HCT116 (cell line): ENCODE measurements around the gene CSRNP2. TPM values are rescaled to one million over a fixed set of nuclear protein-coding genes. Genes with fewer than 3 reads are reported as not detected.

Experiments used
- ATAC-seq: fragments of 200-7000 bp; cut with Tn5 transposase; 2 replicates; pipeline ENCODE4 v1.9.1; 2020; ENCODE audit warnings: mild to moderate bottlenecking, moderate library complexity
- BruUV-seq: library from RNA; stranded (reverse); fragments of 400-500 nt; replicated peaks from 2 replicates; lab custom pipeline; 2021; lab: Mats Ljungman, UMichigan
- CTCF ChIA-PET: fragments of 300-600 bp; sonication (Branson Sonifier 250); formaldehyde crosslinking; loops from one replicate; lab custom pipeline; 2021; ENCODE audit warnings: antibody characterized with exemption; lab: Charles Lee
- POLR2A ChIA-PET: fragments of 300-600, 350-600 bp; sonication (Branson Sonifier 250); formaldehyde crosslinking; loops from one replicate; lab custom pipeline; 2021; ENCODE audit warnings: antibody characterized with exemption; lab: Charles Lee
- RAD21 ChIA-PET, 2 experiments: fragments of 300-600 bp; sonication (Branson Sonifier 250); formaldehyde crosslinking; loops; one replicate each; lab custom pipeline; 2023; ENCODE audit warnings: low total read pairs in 2 of 2; ENCODE audit not compliant: uncharacterized antibody in 2 of 2, unreplicated experiment in 2 of 2, low non-redundant PET in 1 of 2; lab: Charles Lee
- DNase-seq: peaks from one replicate; pipeline ENCODE4 v3.0.0-alpha.2; 2010; ENCODE audit warnings: low read depth, low spot score
- H2AFZ ChIP-seq: fragments of 200-600 bp; shearing (Covaris generic), sonication (generic); 2 replicates; pipeline ENCODE4 v1.6.1; 2017; ENCODE audit warnings: low read depth, mixed run types, mixed read lengths, antibody characterized with exemption, low read length; ENCODE audit not compliant: poor library complexity, severe bottlenecking
- H3K27ac ChIP-seq: 2 replicates; pipeline ENCODE4 v1.5.1; 2012; ENCODE audit warnings: low read depth, low read length
- H3K27me3 ChIP-seq: fragments of 200-600 bp; sonication (generic); 2 replicates; pipeline ENCODE4 v1.6.1; 2016; ENCODE audit warnings: mixed run types, low read length, mixed read lengths; ENCODE audit not compliant: insufficient read depth
- H3K36me3 ChIP-seq, 2 experiments: fragments of 200-500 bp in 1 of 2; fragments of 200-600 bp in 1 of 2; sonication (Bioruptor generic) in 1 of 2; sonication (generic) in 1 of 2; 2 replicates each; pipeline versions ENCODE4 v1.5.1 to v1.6.1; 2014 to 2016; ENCODE audit warnings: low read length in 2 of 2, inconsistent platforms in 1 of 2, mixed read lengths in 1 of 2, mixed run types in 1 of 2; ENCODE audit not compliant: insufficient read depth in 2 of 2, control insufficient read depth in 1 of 2
- H3K4me1 ChIP-seq, 2 experiments: fragments of 200-600 bp in 1 of 2; sonication (generic) in 1 of 2; 2 replicates each; pipeline versions ENCODE4 v1.5.1 to v1.6.1; 2012 to 2017; ENCODE audit warnings: low read length in 2 of 2, inconsistent platforms in 1 of 2, mild to moderate bottlenecking in 1 of 2, mixed read lengths in 1 of 2, mixed run types in 1 of 2, moderate library complexity in 1 of 2; ENCODE audit not compliant: insufficient read depth in 2 of 2, control insufficient read depth in 1 of 2
- H3K4me2 ChIP-seq: fragments of 200-600 bp; sonication (generic); 2 replicates; pipeline ENCODE4 v1.6.1; 2017; ENCODE audit warnings: mixed run types, low read length, mixed read lengths
- H3K4me3 ChIP-seq, 2 experiments: fragments of 200-600 bp in 1 of 2; sonication (generic) in 1 of 2; replicated peaks in 1 of 2; 2 replicates each; pipeline ENCODE4 v1.5.1; 2011 to 2016; ENCODE audit warnings: low read length in 2 of 2, control low read depth in 1 of 2, low read depth in 1 of 2, mild to moderate bottlenecking in 1 of 2, mixed read lengths in 1 of 2, mixed run types in 1 of 2
- H3K79me2 ChIP-seq: fragments of 200-600 bp; sonication (generic); 2 replicates; pipeline ENCODE4 v1.6.1; 2017; ENCODE audit warnings: mild to moderate bottlenecking, mixed run types, low read length, moderate library complexity, mixed read lengths; ENCODE audit not compliant: insufficient read depth
- H3K9ac ChIP-seq: fragments of 200-600 bp; sonication (generic); 2 replicates; pipeline ENCODE4 v1.6.1; 2016; ENCODE audit warnings: low read length, mixed read lengths
- H3K9me2 ChIP-seq: fragments of 200-600 bp; sonication (generic), shearing (Covaris generic); 2 replicates; pipeline ENCODE4 v1.6.1; 2017; ENCODE audit warnings: mixed run types, mild to moderate bottlenecking, moderate library complexity; ENCODE audit not compliant: insufficient read depth
- H3K9me3 ChIP-seq, 2 experiments: fragments of 200-500 bp in 1 of 2; fragments of 200-600 bp in 1 of 2; sonication (Bioruptor generic) in 1 of 2; sonication (generic) in 1 of 2; 2 replicates each; pipeline ENCODE4 v1.6.1; 2014 to 2017; ENCODE audit warnings: low read length in 2 of 2, mixed read lengths in 2 of 2, inconsistent platforms in 1 of 2, low read depth in 1 of 2, mild to moderate bottlenecking in 1 of 2, mixed run types in 1 of 2, moderate library complexity in 1 of 2; ENCODE audit not compliant: control insufficient read depth in 1 of 2, insufficient read depth in 1 of 2
- H4K20me1 ChIP-seq: fragments of 200-600 bp; sonication (generic), shearing (Covaris generic); 2 replicates; pipeline ENCODE4 v1.6.1; 2017; ENCODE audit warnings: mixed run types, mild to moderate bottlenecking, moderate library complexity; ENCODE audit not compliant: insufficient read depth
- CEBPB ChIP-seq: IDR thresholded peaks from 2 replicates; pipeline ENCODE4 v1.6.1; 2012; ENCODE audit warnings: low read depth
- CTCF ChIP-seq, 3 experiments: fragments of 200-600 bp in 1 of 3; sonication (generic) in 1 of 3; IDR thresholded peaks in 2 of 3; conservative IDR thresholded peaks in 1 of 3; 2 replicates each; pipeline ENCODE4 v1.5.1; 2012 to 2017; ENCODE audit warnings: low read depth in 2 of 3, low read length in 2 of 3, antibody characterized with exemption in 1 of 3, borderline replicate concordance in 1 of 3, control low read depth in 1 of 3, mild to moderate bottlenecking in 1 of 3, mixed read lengths in 1 of 3, mixed run types in 1 of 3, moderate library complexity in 1 of 3; ENCODE audit not compliant: insufficient read depth in 1 of 3
- MAX ChIP-seq: IDR thresholded peaks from 2 replicates; pipeline ENCODE4 v1.6.1; 2012
- RAD21 ChIP-seq: IDR thresholded peaks from 2 replicates; pipeline ENCODE4 v1.6.1; 2012; ENCODE audit warnings: low read depth, mild to moderate bottlenecking
- SIN3A ChIP-seq: IDR thresholded peaks from 2 replicates; pipeline ENCODE4 v1.6.1; 2012; ENCODE audit warnings: low read depth
- intact Hi-C: fragments of 100-400 bp; cut with micrococcal nuclease; formaldehyde crosslinking; loops from 2 replicates; pipeline ENCODE4 v1.10.0; 2022
- total RNA-seq: library from RNA; stranded (reverse); gene quantifications from one replicate; pipeline ENCODE4 v1.2.1, GENCODE V29; 2021; ENCODE audit not compliant: unreplicated experiment
- TF ChIP-seq, protein P1 (sequence below): IDR thresholded peaks from 2 replicates; pipeline ENCODE4 v1.6.1; 2012; ENCODE audit warnings: low read depth
- TF ChIP-seq, protein P2 (sequence below): IDR thresholded peaks from 2 replicates; pipeline ENCODE4 v1.6.1; 2012

CSRNP2 gene
- total RNA-seq, 1 experiment from 2014 or later = 19.0 TPM

GRCh38 chr12:51059086-51059485 is 24.3 kb downstream of the CSRNP2 start:
- no peaks in the 10 kb centered on the region for H3K79me2 ChIP-seq
- H3K4me2 ChIP-seq = no peak overlapping the region
- H3K9me3 ChIP-seq = no peaks in the 10 kb centered on the region
- no peaks in the 10 kb centered on the region for H4K20me1 ChIP-seq
- no peak overlapping the region for H3K4me3 ChIP-seq
- DNase-seq = no peak
- TF ChIP-seq MAX = no peak
- TF ChIP-seq CTCF (IDR thresholded peaks at IDR 0.05 in 2 of 3, conservative IDR thresholded peaks at IDR 0.05 in 1 of 3; ENCODE audit: borderline replicate concordance in 1 of 3, insufficient read depth in 1 of 3, low read depth in 2 of 3, low read length in 2 of 3) = no peak
- no peak for TF ChIP-seq SIN3A
- TF ChIP-seq, protein P1, sequence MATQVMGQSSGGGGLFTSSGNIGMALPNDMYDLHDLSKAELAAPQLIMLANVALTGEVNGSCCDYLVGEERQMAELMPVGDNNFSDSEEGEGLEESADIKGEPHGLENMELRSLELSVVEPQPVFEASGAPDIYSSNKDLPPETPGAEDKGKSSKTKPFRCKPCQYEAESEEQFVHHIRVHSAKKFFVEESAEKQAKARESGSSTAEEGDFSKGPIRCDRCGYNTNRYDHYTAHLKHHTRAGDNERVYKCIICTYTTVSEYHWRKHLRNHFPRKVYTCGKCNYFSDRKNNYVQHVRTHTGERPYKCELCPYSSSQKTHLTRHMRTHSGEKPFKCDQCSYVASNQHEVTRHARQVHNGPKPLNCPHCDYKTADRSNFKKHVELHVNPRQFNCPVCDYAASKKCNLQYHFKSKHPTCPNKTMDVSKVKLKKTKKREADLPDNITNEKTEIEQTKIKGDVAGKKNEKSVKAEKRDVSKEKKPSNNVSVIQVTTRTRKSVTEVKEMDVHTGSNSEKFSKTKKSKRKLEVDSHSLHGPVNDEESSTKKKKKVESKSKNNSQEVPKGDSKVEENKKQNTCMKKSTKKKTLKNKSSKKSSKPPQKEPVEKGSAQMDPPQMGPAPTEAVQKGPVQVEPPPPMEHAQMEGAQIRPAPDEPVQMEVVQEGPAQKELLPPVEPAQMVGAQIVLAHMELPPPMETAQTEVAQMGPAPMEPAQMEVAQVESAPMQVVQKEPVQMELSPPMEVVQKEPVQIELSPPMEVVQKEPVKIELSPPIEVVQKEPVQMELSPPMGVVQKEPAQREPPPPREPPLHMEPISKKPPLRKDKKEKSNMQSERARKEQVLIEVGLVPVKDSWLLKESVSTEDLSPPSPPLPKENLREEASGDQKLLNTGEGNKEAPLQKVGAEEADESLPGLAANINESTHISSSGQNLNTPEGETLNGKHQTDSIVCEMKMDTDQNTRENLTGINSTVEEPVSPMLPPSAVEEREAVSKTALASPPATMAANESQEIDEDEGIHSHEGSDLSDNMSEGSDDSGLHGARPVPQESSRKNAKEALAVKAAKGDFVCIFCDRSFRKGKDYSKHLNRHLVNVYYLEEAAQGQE = no peak
- no peak for TF ChIP-seq CEBPB
- TF ChIP-seq RAD21 = no peak
- TF ChIP-seq, protein P2, sequence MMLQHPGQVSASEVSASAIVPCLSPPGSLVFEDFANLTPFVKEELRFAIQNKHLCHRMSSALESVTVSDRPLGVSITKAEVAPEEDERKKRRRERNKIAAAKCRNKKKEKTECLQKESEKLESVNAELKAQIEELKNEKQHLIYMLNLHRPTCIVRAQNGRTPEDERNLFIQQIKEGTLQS = no peak
- TF ChIP-seq, all 23 proteins: peak for 0
- H3K4me1 ChIP-seq = no peaks in the 10 kb centered on the region
- peaks cover 38 to 59% of the 10 kb centered on the region in 2 experiments for H3K36me3 ChIP-seq
- no peaks in the 10 kb centered on the region for H3K9me2 ChIP-seq
- no peak overlapping the region for H2AFZ ChIP-seq
- CTCF ChIA-PET = no interaction called here
- H3K27me3 ChIP-seq = no peaks in the 10 kb centered on the region
- intact Hi-C loops = no loop called here
- no peak overlapping the region for H3K9ac ChIP-seq
- POLR2A ChIA-PET = no interaction called here
- no peak for ATAC-seq
- RAD21 ChIA-PET = no interaction called here
- H3K27ac ChIP-seq = no peak overlapping the region
- no TSS peak for BruUV-seq
